PC-3 (cell line): ENCODE results near the gene MMS19. TPM values are rescaled to one million over a fixed set of nuclear protein-coding genes. Genes with fewer than 3 reads are reported as not detected.

Source experiments
- ATAC-seq: fragments of 200-7000 bp; cut with Tn5 transposase; 2 replicates; pipeline ENCODE4 v1.9.1; 2020; ENCODE audit warnings: mild to moderate bottlenecking, moderate library complexity
- BruUV-seq: library from RNA; stranded (reverse); fragments of 400-500 nt; replicated peaks from 2 replicates; lab custom pipeline; 2021; lab: Mats Ljungman, UMichigan
- CTCF ChIA-PET: fragments of 300-600 bp; sonication (Branson Sonifier 250); formaldehyde crosslinking; loops from one replicate; lab custom pipeline; 2022; ENCODE audit warnings: antibody characterized with exemption; lab: Charles Lee
- POLR2A ChIA-PET: fragments of 300-600 bp; sonication (Branson Sonifier 250); formaldehyde crosslinking; loops from one replicate; lab custom pipeline; 2022; ENCODE audit warnings: antibody characterized with exemption; ENCODE audit not compliant: unreplicated experiment; lab: Charles Lee
- DNase-seq: peaks from one replicate; pipeline ENCODE4 v3.0.0-alpha.2; 2015
- H2AFZ ChIP-seq: fragments of 300-600 bp; sonication (generic); 2 replicates; pipeline ENCODE4 v1.6.0; 2016; ENCODE audit warnings: antibody characterized with exemption, low read length
- H3F3A ChIP-seq: fragments of 300-600 bp; sonication (generic); one replicate; pipeline ENCODE4 v1.6.0; 2017; ENCODE audit warnings: antibody characterized with exemption, low read length, control low read depth, mild to moderate bottlenecking; ENCODE audit not compliant: unreplicated experiment
- H3K27ac ChIP-seq: fragments of 300-600 bp; sonication (generic); 2 replicates; pipeline ENCODE4 v1.5.1; 2016; ENCODE audit warnings: mild to moderate bottlenecking, low read length
- H3K27me3 ChIP-seq: fragments of 300-600 bp; sonication (generic); 2 replicates; pipeline ENCODE4 v1.6.1; 2016; ENCODE audit warnings: low read length, mixed read lengths
- H3K36me3 ChIP-seq: fragments of 300-600 bp; sonication (generic); 2 replicates; pipeline ENCODE4 v1.6.1; 2016; ENCODE audit warnings: low read depth, mixed run types, low read length, mixed read lengths
- H3K4me1 ChIP-seq: fragments of 300-600 bp; sonication (generic); 2 replicates; pipeline ENCODE4 v1.5.1; 2016; ENCODE audit warnings: low read length; ENCODE audit not compliant: insufficient read depth
- H3K4me2 ChIP-seq: fragments of 300-600 bp; sonication (generic); 2 replicates; pipeline ENCODE4 v1.6.0; 2016; ENCODE audit warnings: low read length
- H3K4me3 ChIP-seq: fragments of 300-600 bp; sonication (generic); 2 replicates; pipeline ENCODE4 v1.5.1; 2016; ENCODE audit warnings: mild to moderate bottlenecking, low read length, mixed read lengths
- H3K79me2 ChIP-seq: fragments of 300-600 bp; sonication (generic); 2 replicates; pipeline ENCODE4 v1.6.1; 2017; ENCODE audit warnings: low read length, mixed read lengths
- H3K9ac ChIP-seq: fragments of 300-600 bp; sonication (generic); 2 replicates; pipeline ENCODE4 v1.6.0; 2016; ENCODE audit warnings: mild to moderate bottlenecking, low read length
- H3K9me2 ChIP-seq: fragments of 300-600 bp; sonication (generic); replicated peaks from 2 replicates; pipeline ENCODE4 v1.6.1; 2016; ENCODE audit warnings: mixed run types, low read length, mixed read lengths
- H3K9me3 ChIP-seq: fragments of 300-600 bp; sonication (generic); 2 replicates; pipeline ENCODE4 v1.6.1; 2016; ENCODE audit warnings: low read length, mixed read lengths
- H4K20me1 ChIP-seq: fragments of 300-600 bp; sonication (generic); 2 replicates; pipeline ENCODE4 v1.6.1; 2016; ENCODE audit warnings: low read length, mixed read lengths
- CTCF ChIP-seq: fragments of 300-600 bp; sonication (generic); conservative IDR thresholded peaks from 2 replicates; pipeline ENCODE4 v1.5.1; 2017; ENCODE audit warnings: antibody characterized with exemption, low read depth, mild to moderate bottlenecking, low read length
- EZH2 ChIP-seq: fragments of 300-600 bp; sonication (generic); IDR thresholded peaks from one replicate; pipeline ENCODE4 v1.6.1; 2017; ENCODE audit warnings: antibody characterized with exemption, mild to moderate bottlenecking, low read length; ENCODE audit not compliant: unreplicated experiment
- EZH2phosphoT487 ChIP-seq: fragments of 300-600 bp; sonication (generic); IDR thresholded peaks from 2 replicates; pipeline ENCODE4 v1.6.1; 2018; ENCODE audit warnings: mild to moderate bottlenecking, antibody characterized with exemption, low read length, borderline replicate concordance
- intact Hi-C: fragments of 100-400 bp; cut with micrococcal nuclease; formaldehyde crosslinking; loops from 2 replicates; pipeline ENCODE4 v1.9.0; 2023
- total RNA-seq: library from RNA; depleted of rRNA; stranded (reverse); fragments of >200 nt; gene quantifications from 2 replicates; pipeline ENCODE4 v1.2.3, GENCODE V29; 2014

Gene MMS19
- total RNA-seq, 1 experiment from 2014 or later = 78.2 TPM

DNA sequence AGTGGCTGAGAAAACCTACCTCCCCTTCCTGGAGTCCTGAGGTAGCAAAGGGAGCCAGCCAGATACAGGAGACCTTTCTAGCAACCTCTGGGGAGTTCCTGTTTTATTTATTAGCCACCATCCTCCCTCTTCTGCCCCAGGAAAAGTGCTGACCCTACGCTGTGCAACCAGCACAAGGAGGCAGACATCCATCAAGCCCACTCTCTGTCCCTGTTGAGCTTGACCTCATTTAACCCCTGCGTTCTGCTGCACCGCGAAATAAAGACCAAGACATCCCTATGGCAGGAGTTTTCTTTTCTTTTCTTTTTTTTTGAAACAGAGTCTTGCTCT, 49.0 kb upstream of the MMS19 start:
- Histone ChIP-seq H3K9me2 (no peaks in the 10 kb centered on the region), H3F3A (no peaks in the 10 kb centered on the region), H3K27me3 (no peaks in the 10 kb centered on the region), H3K4me2 (no peak overlapping the region), H3K9ac (no peak overlapping the region), H3K36me3 (no peaks in the 10 kb centered on the region), H3K27ac (no peak overlapping the region), H3K9me3 (no peaks in the 10 kb centered on the region), H4K20me1 (no peaks in the 10 kb centered on the region), H2AFZ (no peak overlapping the region), H3K4me3 (no peak overlapping the region), H3K79me2 (0 out of 2 replicates have a peak, but pooled peaks cover 3% of the 10 kb centered on the region), H3K4me1 (peaks cover 17% of the 10 kb centered on the region)
- no peak for TF ChIP-seq CTCF
- no peak for TF ChIP-seq EZH2phosphoT487
- no peak for TF ChIP-seq EZH2
- no TSS peak for BruUV-seq
- ChIA-PET POLR2A (no interaction called here), CTCF (no interaction called here)
- intact Hi-C loops = no loop called here
- no peak for DNase-seq
- ATAC-seq = no peak

DNA sequence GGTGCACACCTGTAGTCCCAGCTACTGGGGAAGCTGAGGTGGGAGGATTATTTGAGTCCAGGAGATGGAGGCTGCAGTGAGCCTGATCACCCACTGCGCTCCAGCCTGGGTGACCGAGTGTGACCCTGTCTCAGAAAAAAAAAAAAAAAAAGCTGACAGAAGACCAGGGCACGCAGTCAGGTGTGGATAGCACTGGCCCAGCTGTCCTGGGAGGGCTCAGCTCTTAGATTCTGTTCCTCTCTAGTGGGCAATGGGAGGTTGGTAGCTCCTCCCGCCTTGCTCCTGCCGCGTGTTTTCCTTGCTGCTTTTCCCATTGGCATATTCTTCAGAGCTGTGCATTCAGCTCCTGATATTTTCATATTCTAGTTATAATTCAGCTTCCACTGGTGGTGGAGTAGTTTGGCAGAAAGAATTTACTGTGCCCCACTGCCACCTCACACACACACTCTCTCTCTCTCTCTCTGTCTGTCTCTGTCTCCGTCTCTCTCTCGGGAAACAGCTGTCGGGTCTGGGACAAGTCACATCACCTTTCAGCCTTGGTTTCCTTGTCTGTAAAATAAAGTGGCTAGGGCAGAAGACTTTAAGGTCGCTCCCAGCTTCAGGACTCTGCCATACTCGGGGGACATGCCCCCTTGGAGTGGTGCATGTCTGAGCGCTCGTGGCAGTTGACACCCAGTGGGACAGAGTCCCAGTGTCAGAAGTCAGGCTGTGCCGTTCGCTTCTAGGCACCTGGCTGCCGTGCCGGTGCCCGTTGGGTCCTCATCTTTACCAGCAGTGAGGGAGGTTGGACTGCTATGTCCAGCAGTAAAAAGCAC, 48.4 kb upstream of the MMS19 start:
- peaks cover 22% of the 10 kb centered on the region for H3K4me1 ChIP-seq
- no peak overlapping the region for H3K9ac ChIP-seq
- no peaks in the 10 kb centered on the region for H3K27me3 ChIP-seq
- H3K4me3 ChIP-seq = no peak overlapping the region
- H3K4me2 ChIP-seq = no peak overlapping the region
- no peaks in the 10 kb centered on the region for H3K9me3 ChIP-seq
- POLR2A ChIA-PET = no interaction called here
- H3K9me2 ChIP-seq = no peaks in the 10 kb centered on the region
- H3K27ac ChIP-seq = no peak overlapping the region
- TF ChIP-seq EZH2 (no peak), CTCF (no peak), EZH2phosphoT487 (no peak)
- H3K36me3 ChIP-seq = no peaks in the 10 kb centered on the region
- intact Hi-C loops = no loop called here
- DNase-seq (no peak), ATAC-seq (no peak)
- no TSS peak for BruUV-seq
- 0 out of 2 replicates have a peak, but pooled peaks cover 3% of the 10 kb centered on the region for H3K79me2 ChIP-seq
- no peaks in the 10 kb centered on the region for H4K20me1 ChIP-seq
- no peaks in the 10 kb centered on the region for H3F3A ChIP-seq
- CTCF ChIA-PET = no interaction called here
- H2AFZ ChIP-seq = no peak overlapping the region

- no peaks in the 10 kb centered on the region for H3F3A ChIP-seq
- H3K9me2 ChIP-seq = no peaks in the 10 kb centered on the region
- H3K9ac ChIP-seq = peak overlapping the region; percentile 87
- H3K36me3 ChIP-seq = no peaks in the 10 kb centered on the region
- no peaks in the 10 kb centered on the region for H4K20me1 ChIP-seq
- no peaks in the 10 kb centered on the region for H3K27me3 ChIP-seq
- intact Hi-C loops = loop anchor here (2.0 to 5.0 kb wide), 2 partner anchors 44 to 61 kb away; partner anchors contain the start of genes MMS19 and UBTD1
- H2AFZ ChIP-seq = no peak overlapping the region; the same call in 1 of the 2 replicates
- DNase-seq (peak; percentile 88), ATAC-seq (peak; percentile 76)
- ChIA-PET CTCF (no interaction called here), POLR2A (no interaction called here)
- peak overlapping the region; percentile 76 for H3K4me2 ChIP-seq
- peaks cover 41% of the 10 kb centered on the region for H3K4me1 ChIP-seq
- no TSS peak for BruUV-seq
- TF ChIP-seq EZH2 = no peak
- H3K4me3 ChIP-seq = peak overlapping the region; percentile 23; the same call in 1 of the 2 replicates
- no peaks in the 10 kb centered on the region for H3K9me3 ChIP-seq
- H3K79me2 ChIP-seq = peaks cover 15% of the 10 kb centered on the region; the same call in 1 of the 2 replicates
- H3K27ac ChIP-seq = peak overlapping the region; percentile 99
Observed at GRCh38 chr10:97543025-97543546, 44.9 kb upstream of the MMS19 start.
